A549 (cell line): ENCODE data around the gene RASGRP2. TPM values are rescaled to one million over a fixed set of nuclear protein-coding genes. Genes with fewer than 3 reads are reported as not detected.
A peak's percentile ranks its signal among the peaks of the same experiment; 100 is the strongest.

Experiments
- ATAC-seq, 2 experiments: fragments of 200-7000 bp in 1 of 2; fragments of >200 bp in 1 of 2; cut with Nextera tagmentation in 1 of 2; cut with Tn5 transposase in 1 of 2; 3 replicates each; pipeline versions ENCODE4 v1.8.0 to v1.9.1; 2018 to 2020; ENCODE audit warnings: mild to moderate bottlenecking in 1 of 2, moderate library complexity in 1 of 2
- CTCF ChIA-PET: fragments of 300-600 bp; sonication (Branson Sonifier 250); formaldehyde crosslinking; extraction: SDS; loops from one replicate; lab custom pipeline; 2021; ENCODE audit warnings: antibody characterized with exemption, inconsistent platforms; lab: Yijun Ruan, JAX
- POLR2A ChIA-PET: fragments of 350-600 bp; formaldehyde crosslinking; extraction: SDS; loops from one replicate; lab custom pipeline; 2021; ENCODE audit warnings: antibody characterized with exemption, inconsistent platforms; lab: Yijun Ruan, JAX
- DNase-seq, 2 experiments: peaks; one replicate each; pipeline versions ENCODE4 v3.0.0 to v3.0.0-alpha.2; 2011 to 2016; ENCODE audit warnings: low read depth in 1 of 2, low spot score in 1 of 2
- FAIRE-seq: peaks from 2 replicates; lab custom pipeline; 2011; peaks lifted over from hg19 to GRCh38; lab: Jason Lieb, UNC
- H3K27ac ChIP-seq, 2 experiments: fragments of >200 bp; sonication (Bioruptor Twin); formaldehyde crosslinking; 3 replicates each; pipeline ENCODE4 v1.5.1; 2016 to 2017
- H3K4me1 ChIP-seq: fragments of >200 bp; sonication (Bioruptor Twin); formaldehyde crosslinking; 3 replicates; pipeline ENCODE4 v1.6.1; 2016
- H3K4me2 ChIP-seq: fragments of >200 bp; sonication (Bioruptor Twin); formaldehyde crosslinking; 3 replicates; pipeline ENCODE4 v1.6.1; 2016
- H3K4me3 ChIP-seq: fragments of >200 bp; sonication (Bioruptor Twin); formaldehyde crosslinking; 3 replicates; pipeline ENCODE4 v1.5.1; 2016
- H3K9me3 ChIP-seq: fragments of >200 bp; sonication (Bioruptor Twin); formaldehyde crosslinking; 3 replicates; pipeline ENCODE4 v1.6.1; 2016
- CHD2 ChIP-seq: fragments of 150-350 bp; IDR thresholded peaks from 2 replicates; pipeline ENCODE4 v1.6.1; 2014; ENCODE audit warnings: low read length; ENCODE audit not compliant: partially characterized antibody
- FOSL2 ChIP-seq, 2 experiments: fragments of 450-650 bp in 1 of 2; fragments of >200 bp in 1 of 2; sonication (Bioruptor Twin) in 1 of 2; formaldehyde crosslinking; IDR thresholded peaks; 2 replicates each; pipeline versions ENCODE4 v1.5.0 to v1.6.1; 2016 to 2020; ENCODE audit warnings: mild to moderate bottlenecking in 1 of 2, moderate library complexity in 1 of 2
- HOXA7 ChIP-seq: fragments of 250-450 bp; sonication (Bioruptor Pico); IDR thresholded peaks from 2 replicates; pipeline ENCODE4 v1.5.0; 2020; ENCODE audit warnings: mild to moderate bottlenecking, moderate library complexity
- HOXB5 ChIP-seq: fragments of 250-450 bp; sonication (Bioruptor Pico); IDR thresholded peaks from 2 replicates; pipeline ENCODE4 v1.5.0; 2020; ENCODE audit warnings: mild to moderate bottlenecking, moderate library complexity
- JUN ChIP-seq, 2 experiments: fragments of >200 bp; sonication (Bioruptor Twin); formaldehyde crosslinking; IDR thresholded peaks; 2 replicates in 1 of 2; 3 replicates in 1 of 2; pipeline ENCODE4 v1.6.1; 2016 to 2017
- RAD21 ChIP-seq, 2 experiments: fragments of >200 bp in 1 of 2; sonication (Bioruptor Twin) in 1 of 2; formaldehyde crosslinking in 1 of 2; IDR thresholded peaks in 1 of 2; conservative IDR thresholded peaks in 1 of 2; 2 replicates in 1 of 2; 3 replicates in 1 of 2; pipeline ENCODE4 v1.6.1; 2012 to 2018; ENCODE audit warnings: inconsistent platforms in 1 of 2
- TFCP2L1 ChIP-seq: fragments of 250-450 bp; sonication (Bioruptor Pico); IDR thresholded peaks from 2 replicates; pipeline ENCODE4 v1.5.0; 2021; ENCODE audit warnings: mild to moderate bottlenecking
- WGBS: methylation state at CpG from one replicate; pipeline ENCODE4 v1.1.6; 2017; ENCODE audit errors: missing lambda C conversion rate; 5-methylcytosine and 5-hydroxymethylcytosine counted together
- polyA plus RNA-seq, 4 experiments: library from polyadenylated mRNA; depleted of rRNA in 3 of 4; stranded (reverse); fragments of >200 nt; fragmentation: RNase III in 1 of 4; extraction: RNeasy Plus Mini Kit Qiagen cat#74134 plus additional on column Dnase treatment in 1 of 4; gene quantifications; 2 replicates in 3 of 4; 3 replicates in 1 of 4; pipeline ENCODE4 v1.2.3, GENCODE V29; 2011 to 2017
- TF ChIP-seq, protein P1 (sequence below): fragments of >200 bp; sonication (Bioruptor Twin); formaldehyde crosslinking; IDR thresholded peaks from 3 replicates; pipeline ENCODE4 v1.6.1; 2016
- TF ChIP-seq, protein P2 (sequence below): IDR thresholded peaks from 2 replicates; pipeline ENCODE4 v1.6.1; 2012
- TF ChIP-seq, protein P3 (sequence below): fragments of >200 bp; sonication (Bioruptor Twin); formaldehyde crosslinking; IDR thresholded peaks from 2 replicates; pipeline ENCODE4 v1.6.1; 2016
- TF ChIP-seq, protein P4 (sequence below): fragments of 250-450 bp; sonication (Bioruptor Pico); IDR thresholded peaks from 2 replicates; pipeline ENCODE4 v1.5.0; 2021; ENCODE audit warnings: mild to moderate bottlenecking, moderate library complexity, borderline replicate concordance

The RASGRP2 gene
- polyA plus RNA-seq, 2 of the 4 experiments (the other 2 are of a cell fraction): 0.88 to 0.89 TPM

DNA sequence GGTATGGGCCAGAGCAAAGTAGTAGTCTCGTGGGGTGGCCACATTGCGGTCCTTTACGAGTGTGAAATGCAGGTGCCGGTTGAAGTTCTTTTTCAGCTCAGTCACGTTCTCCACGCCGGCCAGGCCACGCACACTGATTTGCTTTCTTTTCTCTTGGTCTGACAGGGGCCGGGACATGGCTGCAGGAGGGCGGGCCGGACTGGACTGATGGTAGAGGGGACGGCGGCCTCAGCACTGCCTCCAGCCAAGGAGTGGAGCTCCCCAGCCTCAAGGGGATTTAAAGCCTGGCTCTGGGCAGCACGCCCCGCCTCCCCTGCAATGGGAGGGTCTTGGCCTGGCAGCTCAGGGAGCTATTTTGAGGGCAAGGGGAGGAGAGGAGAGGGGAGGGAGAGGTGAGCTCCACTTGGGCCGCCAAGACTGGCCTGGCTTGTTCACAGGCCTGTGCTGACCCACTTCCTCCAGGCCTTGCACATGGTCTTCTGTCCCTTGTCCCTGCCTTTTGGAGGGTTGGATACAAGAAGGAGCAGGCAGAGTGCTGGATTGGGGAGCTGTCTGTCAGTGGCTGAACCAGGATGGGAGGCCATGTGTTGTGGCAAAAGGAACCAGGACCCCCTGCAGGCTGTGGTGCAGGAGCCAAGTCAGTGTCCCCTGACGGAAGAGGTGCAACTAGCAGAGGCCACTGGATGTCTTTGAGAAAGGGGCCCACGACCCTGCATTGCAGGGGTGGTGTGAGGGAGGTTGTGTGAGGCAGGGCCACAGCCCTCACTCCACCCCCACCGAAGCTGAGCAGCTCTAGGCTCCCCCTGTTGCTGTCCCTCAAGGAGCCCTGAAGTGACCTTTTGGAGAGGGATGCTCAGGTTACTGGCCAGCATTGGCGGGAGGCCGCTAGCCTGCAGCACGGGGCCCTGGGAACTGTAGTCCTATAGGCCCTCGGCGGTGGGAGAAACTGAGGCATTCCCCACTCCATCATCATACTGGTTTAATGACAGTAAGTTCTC lies 16.1 kb upstream of the RASGRP2 start, which contains the start of gene PYGM:
Gene PYGM (minus strand): TSS at position 253 of the 998 bp plus-strand sequence. CDS start 76 bp downstream, at position 177.
- H3K4me3 ChIP-seq: no peak within 1 kb of the TSS
- H3K4me2 ChIP-seq: no peak within 1 kb of the TSS
- CTCF ChIA-PET: interaction anchor here (1.0 to 13.0 kb wide), 6 partner anchors 7 to 311 kb away, joined by 3 to 104 read pairs (median 14); partner anchors contain the start of gene RASGRP2
- no peak for FAIRE-seq
- no peak within 1 kb of the TSS for H3K27ac ChIP-seq
- ATAC-seq: peak; percentile 26 to 49
- no peaks in the 10 kb centered on the region for H3K9me3 ChIP-seq
- TF ChIP-seq CHD2 (no peak), JUN (IDR thresholded peaks at IDR 0.05) (no peak; a peak in 1 of 5 replicates), HOXA7 (CRISPR knock-in tag) (peak; percentile 59; the same call in 1 of the 2 replicates), RAD21 (conservative IDR thresholded peaks at IDR 0.05 in 1 of 2, IDR thresholded peaks at IDR 0.05 in 1 of 2) (no peak), FOSL2 (IDR thresholded peaks at IDR 0.05) (no peak), FOSL2 (CRISPR knock-in tag; IDR thresholded peaks at IDR 0.05) (no peak), HOXB5 (0 out of 2 replicates have a peak, but pooled peaks have one; percentile 13)
- TF ChIP-seq, protein P1, sequence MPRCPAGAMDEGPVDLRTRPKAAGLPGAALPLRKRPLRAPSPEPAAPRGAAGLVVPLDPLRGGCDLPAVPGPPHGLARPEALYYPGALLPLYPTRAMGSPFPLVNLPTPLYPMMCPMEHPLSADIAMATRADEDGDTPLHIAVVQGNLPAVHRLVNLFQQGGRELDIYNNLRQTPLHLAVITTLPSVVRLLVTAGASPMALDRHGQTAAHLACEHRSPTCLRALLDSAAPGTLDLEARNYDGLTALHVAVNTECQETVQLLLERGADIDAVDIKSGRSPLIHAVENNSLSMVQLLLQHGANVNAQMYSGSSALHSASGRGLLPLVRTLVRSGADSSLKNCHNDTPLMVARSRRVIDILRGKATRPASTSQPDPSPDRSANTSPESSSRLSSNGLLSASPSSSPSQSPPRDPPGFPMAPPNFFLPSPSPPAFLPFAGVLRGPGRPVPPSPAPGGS: no peak
- TF ChIP-seq, protein P2, sequence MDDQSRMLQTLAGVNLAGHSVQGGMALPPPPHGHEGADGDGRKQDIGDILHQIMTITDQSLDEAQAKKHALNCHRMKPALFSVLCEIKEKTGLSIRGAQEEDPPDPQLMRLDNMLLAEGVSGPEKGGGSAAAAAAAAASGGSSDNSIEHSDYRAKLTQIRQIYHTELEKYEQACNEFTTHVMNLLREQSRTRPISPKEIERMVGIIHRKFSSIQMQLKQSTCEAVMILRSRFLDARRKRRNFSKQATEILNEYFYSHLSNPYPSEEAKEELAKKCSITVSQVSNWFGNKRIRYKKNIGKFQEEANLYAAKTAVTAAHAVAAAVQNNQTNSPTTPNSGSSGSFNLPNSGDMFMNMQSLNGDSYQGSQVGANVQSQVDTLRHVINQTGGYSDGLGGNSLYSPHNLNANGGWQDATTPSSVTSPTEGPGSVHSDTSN: 0 out of 2 replicates have a peak, but pooled peaks have one; percentile 24
- TF ChIP-seq, protein P3, sequence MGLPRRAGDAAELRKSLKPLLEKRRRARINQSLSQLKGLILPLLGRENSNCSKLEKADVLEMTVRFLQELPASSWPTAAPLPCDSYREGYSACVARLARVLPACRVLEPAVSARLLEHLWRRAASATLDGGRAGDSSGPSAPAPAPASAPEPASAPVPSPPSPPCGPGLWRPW: no peak
- DNase-seq: no peak
- 84% methylated on average over 24 of the region's 24 CpGs for WGBS
- peaks cover 5% of the 10 kb centered on the region; the same call in 1 of the 3 replicates for H3K4me1 ChIP-seq
- POLR2A ChIA-PET: interaction anchor here (1.2 to 4.5 kb wide), 2 partner anchors 16 to 19 kb away, joined by 4 to 32 read pairs; partner anchors contain the start of gene SF1

DNA sequence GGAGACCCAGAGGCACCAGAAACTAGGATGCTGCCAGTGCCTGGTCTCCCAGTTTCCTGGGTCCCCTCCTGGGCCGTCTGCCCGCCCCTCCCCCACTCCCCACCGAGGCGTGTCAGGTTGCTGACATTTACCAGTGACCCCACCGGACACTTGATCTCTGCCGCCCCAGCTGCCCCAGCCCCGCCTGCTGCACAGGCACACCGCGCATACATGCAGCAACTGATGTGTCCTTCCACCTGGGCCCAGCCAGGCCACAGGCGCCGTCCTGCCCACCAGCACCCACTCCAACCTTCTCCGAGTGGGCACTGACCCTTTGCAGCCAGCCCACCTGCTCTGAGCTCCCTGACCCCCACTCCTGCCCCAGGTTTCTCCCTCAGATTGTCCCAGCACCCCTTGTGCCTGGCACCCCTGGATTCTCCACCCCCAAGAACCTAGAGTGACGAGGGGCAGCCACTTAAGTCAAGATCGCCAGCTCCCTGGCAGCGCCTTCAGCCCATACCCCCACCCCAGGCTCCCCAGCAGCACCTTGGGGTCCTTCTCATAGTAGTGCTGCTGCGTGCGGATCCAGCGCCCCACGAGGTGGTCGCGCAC lies 15.3 kb upstream of the RASGRP2 start:
- ATAC-seq (peak; percentile 7 to 13; a peak in 5 of 6 replicates), FAIRE-seq (no peak), DNase-seq (no peak)
- no peak overlapping the region for H3K4me3 ChIP-seq
- peaks cover 5% of the 10 kb centered on the region; the same call in 1 of the 3 replicates for H3K4me1 ChIP-seq
- ChIA-PET CTCF (interaction anchor here (1.0 to 13.0 kb wide), 5 partner anchors 8 to 310 kb away, joined by 3 to 104 read pairs (median 19); partner anchors contain the start of gene RASGRP2), POLR2A (interaction anchor here (4.5 kb wide), 1 partner anchor 19 kb away, joined by 32 read pairs; the partner anchor contains the start of gene SF1)
- H3K27ac ChIP-seq: no peak overlapping the region
- H3K9me3 ChIP-seq: no peaks in the 10 kb centered on the region
- WGBS: 88% methylated on average over 16 of the region's 21 CpGs
- H3K4me2 ChIP-seq: no peak overlapping the region
- peak; percentile 45; the same call in 1 of the 2 replicates for TF ChIP-seq TFCP2L1 (CRISPR knock-in tag)
- TF ChIP-seq, protein P4, sequence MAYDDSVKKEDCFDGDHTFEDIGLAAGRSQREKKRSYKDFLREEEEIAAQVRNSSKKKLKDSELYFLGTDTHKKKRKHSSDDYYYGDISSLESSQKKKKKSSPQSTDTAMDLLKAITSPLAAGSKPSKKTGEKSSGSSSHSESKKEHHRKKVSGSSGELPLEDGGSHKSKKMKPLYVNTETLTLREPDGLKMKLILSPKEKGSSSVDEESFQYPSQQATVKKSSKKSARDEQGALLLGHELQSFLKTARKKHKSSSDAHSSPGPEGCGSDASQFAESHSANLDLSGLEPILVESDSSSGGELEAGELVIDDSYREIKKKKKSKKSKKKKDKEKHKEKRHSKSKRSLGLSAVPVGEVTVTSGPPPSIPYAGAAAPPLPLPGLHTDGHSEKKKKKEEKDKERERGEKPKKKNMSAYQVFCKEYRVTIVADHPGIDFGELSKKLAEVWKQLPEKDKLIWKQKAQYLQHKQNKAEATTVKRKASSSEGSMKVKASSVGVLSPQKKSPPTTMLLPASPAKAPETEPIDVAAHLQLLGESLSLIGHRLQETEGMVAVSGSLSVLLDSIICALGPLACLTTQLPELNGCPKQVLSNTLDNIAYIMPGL (CRISPR knock-in tag): no peak
